B cell (primary cell): ENCODE data around the gene RBMX. TPM values are rescaled to one million over a fixed set of nuclear protein-coding genes. Genes with fewer than 3 reads are reported as not detected.
"Not testable (repeated sequence)": the region's sequence is repeated elsewhere in the genome, so short reads cannot be mapped to it uniquely, and the experiment has no call there.

Experiments used
- ATAC-seq: fragments of 200-7000 bp; cut with Tn5 transposase; one replicate; pipeline ENCODE4 v1.10.0; 2021; ENCODE audit warnings: low read depth, mild to moderate bottlenecking, moderate number of reproducible peaks, moderate library complexity
- CTCF ChIA-PET: fragments of 350-600 bp; sonication (Branson Sonifier 250); formaldehyde crosslinking; loops from one replicate; lab custom pipeline; 2021; ENCODE audit warnings: antibody characterized with exemption, inconsistent platforms; lab: Charles Lee
- POLR2A ChIA-PET: fragments of 350-600 bp; sonication (Branson Sonifier 250); formaldehyde crosslinking; loops from one replicate; lab custom pipeline; 2021; ENCODE audit warnings: antibody characterized with exemption; lab: Charles Lee
- DNase-seq: peaks from one replicate; pipeline ENCODE4 v3.0.0; 2013
- H2AFZ ChIP-seq: 2 replicates; pipeline ENCODE4 v1.6.1; 2012; ENCODE audit warnings: mild to moderate bottlenecking, low read depth, low read length; ENCODE audit not compliant: insufficient read depth, poor library complexity, severe bottlenecking
- H3K27ac ChIP-seq, 2 donors: 1 replicate in 1 of 2; 2 replicates in 1 of 2; pipeline ENCODE4 v1.5.1; 2012 to 2013; ENCODE audit warnings: low read length in 2 of 2, mild to moderate bottlenecking in 2 of 2, moderate library complexity in 1 of 2
- H3K27me3 ChIP-seq, 4 experiments: fragments of 200-600 bp in 1 of 4; sonication (generic) in 1 of 4; replicated peaks in 1 of 4; 1 replicate in 2 of 4; 2 replicates in 2 of 4; pipeline versions ENCODE4 v1.6.1 to v1.7.0; 2013 to 2016; ENCODE audit warnings: low read length in 3 of 4, mild to moderate bottlenecking in 2 of 4, mixed read lengths in 1 of 4, moderate library complexity in 1 of 4; ENCODE audit not compliant: insufficient read depth in 4 of 4, control insufficient read depth in 3 of 4; ENCODE audit errors: control extremely low read depth in 1 of 4
- H3K36me3 ChIP-seq, 2 experiments: replicated peaks in 1 of 2; 1 replicate in 1 of 2; 2 replicates in 1 of 2; pipeline versions ENCODE4 v1.6.1 to v1.7.1; 2013; ENCODE audit warnings: low read length in 1 of 2; ENCODE audit not compliant: insufficient read depth in 2 of 2, control insufficient read depth in 1 of 2; ENCODE audit errors: control extremely low read depth in 1 of 2, extremely low read depth in 1 of 2
- H3K4me1 ChIP-seq, 2 donors: fragments of 200-600 bp in 1 of 2; sonication (generic) in 1 of 2; 1 replicate in 1 of 2; 2 replicates in 1 of 2; pipeline versions ENCODE4 v1.5.1 to v1.6.1; 2013 to 2017; ENCODE audit warnings: low read length in 2 of 2; ENCODE audit not compliant: control insufficient read depth in 2 of 2, insufficient read depth in 2 of 2
- H3K4me2 ChIP-seq: replicated peaks from 2 replicates; pipeline ENCODE3; 2012; ENCODE audit warnings: mild to moderate bottlenecking, low read depth, low read length; ENCODE audit not compliant: poor library complexity, severe bottlenecking
- H3K4me3 ChIP-seq, 5 experiments: fragments of 200-600 bp in 1 of 5; sonication (generic) in 1 of 5; 1 replicate in 3 of 5; 2 replicates in 2 of 5; pipeline versions ENCODE4 v1.5.1 to v1.7.0; 2011 to 2016; ENCODE audit warnings: low read length in 4 of 5, mild to moderate bottlenecking in 4 of 5, low read depth in 2 of 5, control low read depth in 1 of 5, moderate library complexity in 1 of 5; ENCODE audit not compliant: insufficient read depth in 1 of 5; ENCODE audit errors: control extremely low read depth in 1 of 5, extremely low read depth in 1 of 5
- H3K79me2 ChIP-seq: fragments of 200-600 bp; sonication (generic); one replicate; pipeline ENCODE4 v1.6.0; 2016; ENCODE audit warnings: low read length; ENCODE audit not compliant: control insufficient read depth, insufficient read depth
- H3K9ac ChIP-seq: fragments of 200-600 bp; sonication (generic); 2 replicates; pipeline ENCODE4 v1.6.1; 2017; ENCODE audit warnings: mild to moderate bottlenecking, low read length, moderate library complexity
- H3K9me3 ChIP-seq, 3 donors: one replicate each; pipeline versions ENCODE4 v1.6.1 to v1.7.1; 2013; ENCODE audit warnings: low read length in 2 of 3; ENCODE audit not compliant: control insufficient read depth in 2 of 3, insufficient read depth in 1 of 3; ENCODE audit errors: control extremely low read depth in 1 of 3
- H4K20me1 ChIP-seq: 2 replicates; pipeline ENCODE4 v1.6.0; 2012; ENCODE audit warnings: mild to moderate bottlenecking, low read length; ENCODE audit not compliant: insufficient read depth, control insufficient read depth, poor library complexity, severe bottlenecking
- H3K27ac Mint-ChIP-seq: one replicate; pipeline ENCODE4 v1.8.0; 2021; ENCODE audit warnings: mixed read lengths
- H3K27me3 Mint-ChIP-seq: one replicate; pipeline ENCODE4 v1.8.0; 2021; ENCODE audit warnings: mixed read lengths
- H3K4me1 Mint-ChIP-seq: one replicate; pipeline ENCODE4 v1.8.0; 2021; ENCODE audit warnings: mixed read lengths
- H3K4me3 Mint-ChIP-seq: one replicate; pipeline ENCODE4 v1.8.0; 2021; ENCODE audit warnings: mixed read lengths
- H3K9me3 Mint-ChIP-seq: one replicate; pipeline ENCODE4 v1.8.0; 2022; ENCODE audit warnings: mixed read lengths; ENCODE audit not compliant: insufficient read depth
- EZH2 ChIP-seq: IDR thresholded peaks from 2 replicates; pipeline ENCODE4 v1.6.1; 2012; ENCODE audit warnings: borderline replicate concordance, low read depth, mild to moderate bottlenecking, moderate library complexity, low read length; ENCODE audit not compliant: insufficient read depth, poor library complexity, severe bottlenecking
- WGBS: methylation state at CpG from one replicate; pipeline ENCODE4 v1.1.5; 2013; ENCODE audit warnings: missing lambda C conversion rate; ENCODE audit not compliant: insufficient coverage; 5-methylcytosine and 5-hydroxymethylcytosine counted together
- intact Hi-C: fragments of 100-400 bp; cut with micrococcal nuclease; formaldehyde crosslinking; loops from one replicate; pipeline ENCODE4 v1.10.0; 2022
- polyA plus RNA-seq: library from polyadenylated mRNA; depleted of rRNA; stranded (reverse); fragments of >200 nt; gene quantifications from 2 replicates; pipeline ENCODE4 v1.2.3, GENCODE V29; 2012
- total RNA-seq, 2 donors: library from RNA; stranded (reverse); fragments of 120-200 nt in 1 of 2; gene quantifications; 1 replicate in 1 of 2; 2 replicates in 1 of 2; pipeline versions ENCODE4 v1.2.3 to v1.2.4, GENCODE V29; 2013 to 2022
- TF ChIP-seq, protein P1 (sequence below): fragments of 200-600 bp; IDR thresholded peaks from one replicate; pipeline ENCODE4 v1.8.0; 2022; ENCODE audit warnings: antibody characterized with exemption, mild to moderate bottlenecking

RBMX gene
- total and polyA plus RNA-seq, 2 donors (not counting 1 experiment from before 2014, with no cell fraction given): 164 to 239 TPM

DNA sequence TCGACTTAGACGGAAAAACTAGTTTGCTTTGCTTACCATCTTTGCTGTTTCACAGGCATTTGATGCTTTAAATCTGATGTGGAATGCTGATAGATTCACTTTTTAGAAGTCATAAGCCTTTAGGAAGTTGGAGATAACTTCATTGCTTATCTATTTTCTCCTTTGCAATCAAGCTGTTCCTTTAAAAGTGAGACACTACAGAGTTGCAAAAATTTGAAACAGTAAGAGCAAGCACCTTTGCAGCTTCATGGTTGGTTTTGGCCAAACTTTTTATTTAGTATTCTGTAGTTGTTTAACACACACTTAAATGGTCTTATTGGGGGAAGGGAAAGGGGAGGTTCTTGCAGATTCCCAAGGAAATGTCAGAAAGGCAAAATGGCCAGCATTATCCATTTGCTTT is 7.3 kb downstream of the RBMX start:
- H3K4me3 Mint-ChIP-seq, ATAC-seq, H4K20me1 ChIP-seq, H3K9me3 Mint-ChIP-seq, H3K27me3 Mint-ChIP-seq, H3K4me3 ChIP-seq, H3K27me3 ChIP-seq, CTCF ChIA-PET, H2AFZ ChIP-seq, H3K9me3 ChIP-seq, intact Hi-C loops, POLR2A ChIA-PET, H3K27ac ChIP-seq, H3K27ac Mint-ChIP-seq, H3K4me1 ChIP-seq, H3K4me2 ChIP-seq, H3K9ac ChIP-seq, DNase-seq: not testable (repeated sequence)
- peaks cover 13% of the 10 kb centered on the region for H3K79me2 ChIP-seq
- WGBS: no CpG with 5 or more reads among the region's 2 CpGs
- peaks cover 19% of the 10 kb centered on the region for H3K4me1 Mint-ChIP-seq
- H3K36me3 ChIP-seq: peaks cover 0 to 62% of the 10 kb centered on the region in 2 experiments

DNA sequence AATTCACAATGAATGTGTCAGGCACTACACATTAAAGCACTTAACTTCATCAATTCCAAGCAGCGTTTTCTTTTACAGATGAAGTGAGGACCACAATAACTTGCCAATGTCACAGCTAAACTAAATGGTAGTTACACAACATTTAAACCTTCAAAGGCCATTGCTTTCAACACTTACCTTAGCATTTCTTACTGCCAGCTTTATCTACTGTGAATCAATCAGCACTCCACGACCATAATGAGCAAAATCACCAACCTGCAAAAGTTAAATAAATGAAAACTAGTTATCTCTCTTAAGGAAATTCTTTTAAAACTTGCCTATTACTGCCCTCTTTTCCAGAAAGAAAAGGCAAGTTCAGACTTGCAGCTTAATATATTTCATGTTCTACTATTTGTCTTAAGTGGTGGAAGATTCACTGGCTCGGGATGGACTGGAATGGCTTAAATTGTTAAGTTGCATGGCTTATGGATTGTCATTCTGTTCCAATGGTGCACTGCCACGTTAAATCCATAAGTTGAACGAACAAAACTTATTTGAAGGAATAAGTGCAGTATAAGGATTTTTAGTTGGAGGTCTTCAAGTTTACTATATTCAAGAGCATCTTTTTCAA is 8.3 kb downstream of the RBMX start:
- H4K20me1 ChIP-seq: no peaks in the 10 kb centered on the region
- no peak overlapping the region for H3K4me2 ChIP-seq
- H3K4me3 ChIP-seq: no peak overlapping the region
- no peak overlapping the region for H3K4me3 Mint-ChIP-seq
- no peaks in the 10 kb centered on the region for H3K9me3 ChIP-seq
- POLR2A ChIA-PET: no interaction called here
- no peak overlapping the region for H2AFZ ChIP-seq
- TF ChIP-seq, protein P1, sequence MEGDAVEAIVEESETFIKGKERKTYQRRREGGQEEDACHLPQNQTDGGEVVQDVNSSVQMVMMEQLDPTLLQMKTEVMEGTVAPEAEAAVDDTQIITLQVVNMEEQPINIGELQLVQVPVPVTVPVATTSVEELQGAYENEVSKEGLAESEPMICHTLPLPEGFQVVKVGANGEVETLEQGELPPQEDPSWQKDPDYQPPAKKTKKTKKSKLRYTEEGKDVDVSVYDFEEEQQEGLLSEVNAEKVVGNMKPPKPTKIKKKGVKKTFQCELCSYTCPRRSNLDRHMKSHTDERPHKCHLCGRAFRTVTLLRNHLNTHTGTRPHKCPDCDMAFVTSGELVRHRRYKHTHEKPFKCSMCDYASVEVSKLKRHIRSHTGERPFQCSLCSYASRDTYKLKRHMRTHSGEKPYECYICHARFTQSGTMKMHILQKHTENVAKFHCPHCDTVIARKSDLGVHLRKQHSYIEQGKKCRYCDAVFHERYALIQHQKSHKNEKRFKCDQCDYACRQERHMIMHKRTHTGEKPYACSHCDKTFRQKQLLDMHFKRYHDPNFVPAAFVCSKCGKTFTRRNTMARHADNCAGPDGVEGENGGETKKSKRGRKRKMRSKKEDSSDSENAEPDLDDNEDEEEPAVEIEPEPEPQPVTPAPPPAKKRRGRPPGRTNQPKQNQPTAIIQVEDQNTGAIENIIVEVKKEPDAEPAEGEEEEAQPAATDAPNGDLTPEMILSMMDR: no peak
- TF ChIP-seq EZH2: no peak
- 80% methylated on average over 1 of the region's 5 CpGs for WGBS
- H3K27ac ChIP-seq: no peak overlapping the region
- peaks cover 0 to 2% of the 10 kb centered on the region in 2 donors for H3K4me1 ChIP-seq
- CTCF ChIA-PET: interaction anchor here (0.9 to 1.5 kb wide), 2 partner anchors 8 to 146 kb away, joined by 3 to 5 read pairs; partner anchors contain the start of gene RBMX
- no peak overlapping the region for H3K9ac ChIP-seq
- H3K4me1 Mint-ChIP-seq: peaks cover 22% of the 10 kb centered on the region
- no peaks in the 10 kb centered on the region for H3K27me3 ChIP-seq
- ATAC-seq (no peak), DNase-seq (no peak)
- intact Hi-C loops: no loop called here
- peaks cover 7% of the 10 kb centered on the region for H3K79me2 ChIP-seq
- no peak overlapping the region for H3K27ac Mint-ChIP-seq
- H3K36me3 ChIP-seq: peaks cover 0 to 52% of the 10 kb centered on the region in 2 experiments
- H3K27me3 Mint-ChIP-seq: no peaks in the 10 kb centered on the region
- no peaks in the 10 kb centered on the region for H3K9me3 Mint-ChIP-seq
